Measurements from ENCODE around the gene PAK5. TPM values are rescaled to one million over a fixed set of nuclear protein-coding genes. Genes with fewer than 3 reads are reported as not detected.

The PAK5 gene
- total RNA-seq, 1 experiment from 2014 or later: not detected

DNA sequence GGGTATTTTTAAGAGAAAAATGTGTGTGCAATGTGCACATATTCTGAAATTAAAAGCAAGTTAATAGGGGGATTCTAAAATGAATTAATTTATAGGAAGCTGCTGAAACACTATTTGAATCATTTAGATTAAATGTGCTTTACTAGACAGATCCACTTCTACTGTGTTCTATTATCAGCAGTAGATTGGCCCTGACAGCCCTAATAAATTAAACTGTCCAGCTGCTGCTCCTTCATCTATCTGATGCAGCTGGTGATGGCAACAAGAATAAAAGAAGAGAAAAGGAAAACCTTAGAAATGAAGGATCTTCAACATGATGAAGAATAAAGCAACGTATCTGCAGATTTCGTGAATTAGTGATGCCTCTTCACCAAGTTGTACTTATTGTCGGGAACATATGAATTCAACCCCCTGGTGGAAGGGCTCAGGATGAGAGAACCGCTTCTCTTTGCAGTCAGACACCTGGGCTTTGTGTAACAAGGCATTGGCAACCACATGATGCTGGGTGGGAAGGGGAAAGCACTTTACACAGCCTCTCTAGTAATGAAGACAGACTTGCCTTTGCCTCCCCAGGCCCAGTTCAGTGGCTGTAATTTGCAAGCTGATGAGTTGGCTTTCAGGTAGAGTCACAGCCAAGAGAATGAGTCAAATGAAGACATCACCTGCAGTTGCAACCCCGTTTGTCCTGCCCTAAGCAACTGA, 230.1 kb downstream of the PAK5 start:
- Histone ChIP-seq H3K4me1 (ENCODE audit: control insufficient read depth in 1 of 2, insufficient read depth in 2 of 2, low read length in 2 of 2) (no peaks in the 10 kb centered on the region), H4K20me1 (ENCODE audit: insufficient read depth) (no peaks in the 10 kb centered on the region), H3K4me2 (ENCODE audit: low read length) (no peak overlapping the region), H3K27me3 (ENCODE audit: insufficient read depth, low read length) (no peaks in the 10 kb centered on the region), H3K79me2 (ENCODE audit: insufficient read depth, low read length) (no peaks in the 10 kb centered on the region), H3K4me3 (replicated peaks in 1 of 2; ENCODE audit: low read depth in 1 of 2, low read length in 2 of 2) (no peak overlapping the region), H3K36me3 (ENCODE audit: control insufficient read depth in 1 of 2, insufficient read depth in 2 of 2, low read length in 2 of 2) (no peaks in the 10 kb centered on the region), H2AFZ (ENCODE audit: low read depth, low read length, poor library complexity, severe bottlenecking) (no peak overlapping the region), H3K9ac (ENCODE audit: low read length) (no peak overlapping the region), H3K9me2 (ENCODE audit: insufficient read depth) (no peaks in the 10 kb centered on the region), H3K27ac (ENCODE audit: low read depth, low read length) (no peak overlapping the region), H3K9me3 (ENCODE audit: control insufficient read depth in 1 of 2, insufficient read depth in 1 of 2, low read depth in 1 of 2, low read length in 2 of 2) (no peaks in the 10 kb centered on the region)
- TF ChIP-seq SRF (IDR thresholded peaks at IDR 0.05; ENCODE audit: low read depth): no peak
- no peak for TF ChIP-seq TCF7L2 (IDR thresholded peaks at IDR 0.05; ENCODE audit: borderline replicate concordance, extremely low read depth, insufficient read depth, insufficient read length)
- TF ChIP-seq POLR2A (IDR thresholded peaks at IDR 0.05; ENCODE audit: borderline replicate concordance, extremely low read depth, insufficient read depth, insufficient read length): no peak
- TF ChIP-seq EZH2 (IDR thresholded peaks at IDR 0.05): no peak
- no peak for TF ChIP-seq EZH2phosphoT487 (IDR thresholded peaks at IDR 0.05; ENCODE audit: borderline replicate concordance)
- no peak for TF ChIP-seq SIN3A (IDR thresholded peaks at IDR 0.05; ENCODE audit: low read depth)
- no peak for TF ChIP-seq ELF1 (IDR thresholded peaks at IDR 0.05; ENCODE audit: borderline replicate concordance, low read depth)
- ATAC-seq (no peak), DNase-seq (ENCODE audit: low read depth, low spot score) (no peak)
- ChIA-PET CTCF (interaction anchor here (1.1 to 6.9 kb wide), 5 partner anchors 101 to 849 kb away, joined by 3 to 252 read pairs (median 8); no protein-coding TSS in a partner anchor), RAD21 (ENCODE audit: low non-redundant PET in 1 of 2, low total read pairs in 2 of 2, uncharacterized antibody in 2 of 2, unreplicated experiment in 2 of 2) (interaction anchor here in 1 of 2 experiments (2.3 kb wide), 1 partner anchor 201 kb away, joined by 23 read pairs; no protein-coding TSS in a partner anchor), POLR2A (no interaction called here)
- BruUV-seq (replicated peaks): no TSS peak
- intact Hi-C loops (cut with micrococcal nuclease): loop anchor here (5.0 kb wide), 1 partner anchor 151 kb away; no protein-coding TSS in a partner anchor

DNA sequence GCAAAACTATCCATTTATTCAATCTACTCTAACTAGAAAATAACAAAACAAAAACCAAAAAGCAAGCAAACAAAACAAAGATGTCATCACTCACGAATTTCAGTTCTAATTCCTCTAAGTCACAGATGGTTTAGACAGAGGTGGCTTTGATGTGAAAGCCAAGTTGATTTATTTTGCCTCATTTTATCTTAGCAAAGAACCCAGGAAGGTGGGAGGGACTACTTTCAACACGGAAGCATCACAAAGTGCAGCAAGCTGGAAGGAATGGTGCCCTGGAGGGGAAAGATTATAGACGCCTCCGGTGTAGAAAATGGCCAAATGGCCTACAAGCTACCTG, 236.1 kb downstream of the PAK5 start:
- no TSS peak for BruUV-seq (replicated peaks)
- Histone ChIP-seq H3K4me1 (ENCODE audit: control insufficient read depth in 1 of 2, insufficient read depth in 2 of 2, low read length in 2 of 2) (no peaks in the 10 kb centered on the region), H3K27me3 (ENCODE audit: insufficient read depth, low read length) (0 out of 2 replicates have a peak, but pooled peaks cover 6% of the 10 kb centered on the region), H3K36me3 (ENCODE audit: control insufficient read depth in 1 of 2, insufficient read depth in 2 of 2, low read length in 2 of 2) (no peaks in the 10 kb centered on the region), H3K9me2 (ENCODE audit: insufficient read depth) (no peaks in the 10 kb centered on the region), H3K9me3 (ENCODE audit: control insufficient read depth in 1 of 2, insufficient read depth in 1 of 2, low read depth in 1 of 2, low read length in 2 of 2) (no peaks in the 10 kb centered on the region), H3K4me3 (replicated peaks in 1 of 2; ENCODE audit: low read depth in 1 of 2, low read length in 2 of 2) (no peak overlapping the region), H3K9ac (ENCODE audit: low read length) (no peak overlapping the region), H3K4me2 (ENCODE audit: low read length) (no peak overlapping the region), H2AFZ (ENCODE audit: low read depth, low read length, poor library complexity, severe bottlenecking) (no peak overlapping the region), H3K79me2 (ENCODE audit: insufficient read depth, low read length) (no peaks in the 10 kb centered on the region), H3K27ac (ENCODE audit: low read depth, low read length) (no peak overlapping the region), H4K20me1 (ENCODE audit: insufficient read depth) (no peaks in the 10 kb centered on the region)
- DNase-seq (ENCODE audit: low read depth, low spot score): no peak
- intact Hi-C loops (cut with micrococcal nuclease): no loop called here
- ChIA-PET RAD21 (ENCODE audit: low non-redundant PET in 1 of 2, low total read pairs in 2 of 2, uncharacterized antibody in 2 of 2, unreplicated experiment in 2 of 2) (no interaction called here), CTCF (interaction anchor here (0.6 to 2.5 kb wide), 3 partner anchors 14 to 779 kb away, joined by 3 to 12 read pairs (median 4); no protein-coding TSS in a partner anchor), POLR2A (no interaction called here)
- TF ChIP-seq EZH2 (IDR thresholded peaks at IDR 0.05): no peak
- no peak for TF ChIP-seq YY1 (IDR thresholded peaks at IDR 0.05; ENCODE audit: extremely low read depth, insufficient replicate concordance, low read depth, low read length)
- TF ChIP-seq ATF3 (IDR thresholded peaks at IDR 0.05): no peak
- TF ChIP-seq MAX (IDR thresholded peaks at IDR 0.05): no peak
- no peak for TF ChIP-seq POLR2A (IDR thresholded peaks at IDR 0.05; ENCODE audit: borderline replicate concordance, extremely low read depth, insufficient read depth, insufficient read length)
- TF ChIP-seq RAD21 (IDR thresholded peaks at IDR 0.05; ENCODE audit: low read depth): no peak
- no peak for TF ChIP-seq ZFX (IDR thresholded peaks at IDR 0.05)
- no peak for TF ChIP-seq EGR1 (IDR thresholded peaks at IDR 0.05; ENCODE audit: low read depth)
- TF ChIP-seq POLR2AphosphoS5 (IDR thresholded peaks at IDR 0.05; ENCODE audit: low read depth, low read length): no peak
- TF ChIP-seq ZNF274 (IDR thresholded peaks at IDR 0.05; ENCODE audit: low read depth, low read length): no peak
- TF ChIP-seq SP1 (IDR thresholded peaks at IDR 0.05; ENCODE audit: low read depth): no peak
- no peak for TF ChIP-seq TCF7L2 (IDR thresholded peaks at IDR 0.05; ENCODE audit: borderline replicate concordance, extremely low read depth, insufficient read depth, insufficient read length)
- no peak for ATAC-seq
